Lung (tissue), 12 donors: Measurements from ENCODE around the gene NFATC1. TPM values are rescaled to one million over a fixed set of nuclear protein-coding genes. Genes with fewer than 3 reads are reported as not detected.

Source experiments
- ATAC-seq: fragments of 200-7000 bp; cut with Tn5 transposase; one replicate; pipeline ENCODE4 v1.9.1; 2020; ENCODE audit warnings: moderate number of reproducible peaks; ENCODE audit not compliant: insufficient read depth, low FRiP score
- DNase-seq, 3 donors: peaks; one replicate each; pipeline ENCODE4 v3.0.0-alpha.2; 2013 to 2017
- H3K27ac ChIP-seq, 2 donors: one replicate each; pipeline ENCODE4 v1.5.1; 2013; ENCODE audit warnings: mild to moderate bottlenecking in 2 of 2, moderate library complexity in 2 of 2, control low read depth in 1 of 2, inconsistent platforms in 1 of 2, low read depth in 1 of 2, low read length in 1 of 2
- H3K27me3 ChIP-seq, 3 donors: one replicate each; pipeline ENCODE4 v1.5.1; 2013; ENCODE audit warnings: low read length in 2 of 3; ENCODE audit not compliant: control insufficient read depth in 3 of 3, insufficient read depth in 3 of 3
- H3K36me3 ChIP-seq, 4 donors: one replicate each; pipeline ENCODE4 v1.5.1; 2013; ENCODE audit warnings: low read length in 4 of 4, mild to moderate bottlenecking in 1 of 4, moderate library complexity in 1 of 4; ENCODE audit not compliant: control insufficient read depth in 4 of 4, insufficient read depth in 4 of 4
- H3K4me1 ChIP-seq, 5 donors: one replicate each; pipeline ENCODE4 v1.5.1; 2013; ENCODE audit warnings: low read length in 5 of 5, mild to moderate bottlenecking in 2 of 5, moderate library complexity in 1 of 5; ENCODE audit not compliant: control insufficient read depth in 5 of 5, insufficient read depth in 5 of 5
- H3K4me3 ChIP-seq: one replicate; pipeline ENCODE4 v1.5.1; 2013; ENCODE audit warnings: mild to moderate bottlenecking, control low read depth, moderate library complexity
- H3K9ac ChIP-seq, 2 donors: one replicate each; pipeline ENCODE4 v1.5.1; 2013; ENCODE audit warnings: low read length in 2 of 2, control low read depth in 1 of 2; ENCODE audit not compliant: insufficient read depth in 1 of 2
- H3K9me3 ChIP-seq, 4 donors: one replicate each; pipeline ENCODE4 v1.5.1; 2013; ENCODE audit warnings: low read length in 3 of 4, mild to moderate bottlenecking in 1 of 4, moderate library complexity in 1 of 4; ENCODE audit not compliant: control insufficient read depth in 4 of 4, insufficient read depth in 3 of 4
- CTCF ChIP-seq: IDR thresholded peaks from 2 replicates; pipeline ENCODE4 v1.5.1; 2012; ENCODE audit warnings: mild to moderate bottlenecking; ENCODE audit errors: control extremely low read depth, extremely low read depth
- WGBS, 2 donors: extraction: QIAGEN DNeasy Blood & Tissue Kit; methylation state at CpG; one replicate each; pipeline ENCODE4 v1.1.7; 2013; 5-methylcytosine and 5-hydroxymethylcytosine counted together
- polyA plus RNA-seq, 2 donors: library from polyadenylated mRNA; stranded (reverse); fragments of 200-250 nt; gene quantifications; one replicate each; pipeline ENCODE4 v1.2.1, GENCODE V29; 2013
- total RNA-seq, 2 donors: library from RNA; depleted of rRNA in 1 of 2; stranded (reverse); fragments of >200 nt in 1 of 2; gene quantifications; one replicate each; pipeline ENCODE4 v1.2.1, GENCODE V29; 2014 to 2021
- donor health status: control.
- donor health status: control.
- donor health status: Bipolar disorder and iron deficiency.
- donor health status: healthy.
- donor health status: DM: yes; HTN: yes; CAD: no.

Gene NFATC1
- total and polyA plus RNA-seq, 4 donors, result 8.6 to 25.5 (median 12.9) TPM

GRCh38 chr18:79489051-79489898 is 93.5 kb downstream of the NFATC1 start:
- Histone ChIP-seq H3K27ac (no peak overlapping the region), H3K9ac (no peak overlapping the region), H3K36me3 (peaks cover 0 to 32% (median 2%) of the 10 kb centered on the region in 4 donors), H3K9me3 (no peaks in the 10 kb centered on the region), H3K27me3 (no peaks in the 10 kb centered on the region), H3K4me3 (no peak overlapping the region), H3K4me1 (peaks cover 0 to 28% (median 3%) of the 10 kb centered on the region in 5 donors)
- ATAC-seq (no peak), DNase-seq (peak in 2 of 3 donors; percentile 41 to 50)
- 93 to 95% methylated on average over 32 of the region's 32 CpGs for WGBS, 2 donors
- no peak for TF ChIP-seq CTCF

- H3K9me3 ChIP-seq, result no peaks in the 10 kb centered on the region
- H3K4me3 ChIP-seq, result no peak overlapping the region
- no peak overlapping the region for H3K9ac ChIP-seq
- peak in 1 of 3 donors; percentile 11 for DNase-seq
- 79 to 82% methylated on average over 16 of the region's 16 CpGs for WGBS, 2 donors
- no peaks in the 10 kb centered on the region for H3K27me3 ChIP-seq
- no peak for ATAC-seq
- TF ChIP-seq CTCF, result no peak
- H3K4me1 ChIP-seq, result peaks cover 0 to 25% (median 3%) of the 10 kb centered on the region in 5 donors
- H3K27ac ChIP-seq, result no peak overlapping the region
- peaks cover 0 to 26% (median 2%) of the 10 kb centered on the region in 4 donors for H3K36me3 ChIP-seq
These were observed 94.3 kb downstream of the NFATC1 start for GRCh38 chr18:79489899-79490625.

GRCh38 chr18:79490626-79491041 is 94.9 kb downstream of the NFATC1 start:
- peaks cover 0 to 25% (median 2%) of the 10 kb centered on the region in 4 donors for H3K36me3 ChIP-seq
- H3K27me3 ChIP-seq, result no peaks in the 10 kb centered on the region
- WGBS, 2 donors, result 85 to 89% methylated on average over 22 of the region's 22 CpGs
- ATAC-seq (no peak), DNase-seq (peak in 1 of 3 donors; percentile 4)
- H3K9me3 ChIP-seq, result peaks cover 0 to 2% (median 0%) of the 10 kb centered on the region in 4 donors
- H3K9ac ChIP-seq, result no peak overlapping the region
- no peak overlapping the region for H3K27ac ChIP-seq
- H3K4me1 ChIP-seq, result peaks cover 0 to 24% (median 3%) of the 10 kb centered on the region in 5 donors
- TF ChIP-seq CTCF, result no peak
- H3K4me3 ChIP-seq, result no peak overlapping the region
